GM19328 (cell line): ENCODE results near the gene CD14.
"Not testable (repeated sequence)": the region's sequence is repeated elsewhere in the genome, so short reads cannot be mapped to it uniquely, and the experiment has no call there.

Experiments used
- ATAC-seq: cut with Tn5 transposase; IDR thresholded peaks from one replicate; pipeline ENCODE4 v1.9.1; 2021; ENCODE audit warnings: mild to moderate bottlenecking, moderate library complexity; ENCODE audit not compliant: unreplicated experiment

The CD14 gene

GRCh38 chr5:140635291-140636257, 2.6 kb upstream of the CD14 start:
- ATAC-seq = no peak

- no peak for ATAC-seq
These were observed 1.1 kb upstream of the CD14 start for GRCh38 chr5:140634103-140634502.

DNA sequence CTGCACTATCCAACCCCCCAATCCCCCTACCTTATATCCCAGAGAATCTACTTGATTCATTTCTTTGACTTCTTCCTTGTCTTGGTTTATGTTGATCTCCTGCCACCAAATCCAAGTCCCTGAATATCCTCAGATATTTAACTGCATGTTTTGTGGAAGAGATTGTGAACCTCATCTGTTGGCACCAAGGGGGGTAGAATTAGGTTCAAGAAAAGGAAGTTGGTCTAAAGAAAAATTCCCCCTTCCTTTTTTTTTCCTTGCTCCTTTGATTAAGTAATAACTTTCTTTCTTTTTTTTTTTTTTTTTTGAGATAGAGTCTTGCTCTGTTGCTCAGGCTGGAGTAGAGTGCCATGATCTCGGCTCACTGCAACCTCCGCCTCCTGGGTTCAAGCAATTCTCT, 526 bp upstream of the CD14 start:
- ATAC-seq = no peak

GRCh38 chr5:140632366-140633020, 482 bp downstream of the CD14 start:
- no peak for ATAC-seq

GRCh38 chr5:140631831-140632365, 1.1 kb downstream of the CD14 start:
- no peak for ATAC-seq

GRCh38 chr5:140631036-140631417, 1.9 kb downstream of the CD14 start:
- no peak for ATAC-seq

GRCh38 chr5:140630292-140631035, 2.5 kb downstream of the CD14 start:
- no peak for ATAC-seq

- ATAC-seq = no peak
These were observed 4.3 kb downstream of the CD14 start for GRCh38 chr5:140628711-140629110.

DNA sequence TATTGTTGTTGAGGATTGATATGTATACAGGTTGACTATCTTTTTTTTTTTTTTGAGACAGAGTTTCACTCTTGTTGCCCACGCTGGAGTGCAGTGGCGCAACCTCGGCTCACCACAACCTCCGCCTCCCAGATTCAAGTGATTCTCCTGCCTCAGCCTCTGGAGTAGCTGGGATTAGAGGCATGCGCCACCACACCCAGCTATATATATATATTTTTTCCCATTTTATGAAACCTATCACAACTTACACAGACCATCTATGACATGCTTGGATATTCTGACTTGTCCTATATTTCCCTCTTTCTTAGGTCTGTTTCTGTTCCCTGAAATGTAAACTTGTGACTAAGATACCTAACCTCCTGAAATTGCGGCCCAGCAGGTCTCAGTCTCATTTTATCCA, 5.0 kb downstream of the CD14 start:
- ATAC-seq = no peak

DNA sequence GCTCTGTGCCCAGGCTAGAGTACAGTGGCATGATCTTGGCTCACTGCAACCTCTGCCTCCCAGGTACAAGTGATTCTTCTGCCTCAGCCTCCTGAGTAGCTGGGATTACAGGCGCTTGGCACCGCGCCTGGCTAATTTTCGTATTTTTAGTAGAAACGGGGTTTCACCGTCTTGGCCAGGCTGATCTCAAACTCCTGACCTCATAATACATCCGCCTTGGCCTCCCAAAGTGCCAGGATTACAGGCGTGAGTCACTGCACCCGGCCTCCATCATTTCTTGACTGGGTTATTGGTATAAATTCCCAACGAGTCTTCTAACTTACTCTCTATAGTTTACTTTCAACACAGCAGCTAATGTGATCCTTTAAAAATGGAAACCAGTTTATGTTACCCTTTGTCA, 8.1 kb downstream of the CD14 start:
- ATAC-seq = not testable (repeated sequence)

GRCh38 chr5:140623061-140623460, 9.9 kb downstream of the CD14 start:
- ATAC-seq = not testable (repeated sequence)

- no peak for ATAC-seq
These were observed 10.7 kb downstream of the CD14 start for GRCh38 chr5:140622301-140622700.

DNA sequence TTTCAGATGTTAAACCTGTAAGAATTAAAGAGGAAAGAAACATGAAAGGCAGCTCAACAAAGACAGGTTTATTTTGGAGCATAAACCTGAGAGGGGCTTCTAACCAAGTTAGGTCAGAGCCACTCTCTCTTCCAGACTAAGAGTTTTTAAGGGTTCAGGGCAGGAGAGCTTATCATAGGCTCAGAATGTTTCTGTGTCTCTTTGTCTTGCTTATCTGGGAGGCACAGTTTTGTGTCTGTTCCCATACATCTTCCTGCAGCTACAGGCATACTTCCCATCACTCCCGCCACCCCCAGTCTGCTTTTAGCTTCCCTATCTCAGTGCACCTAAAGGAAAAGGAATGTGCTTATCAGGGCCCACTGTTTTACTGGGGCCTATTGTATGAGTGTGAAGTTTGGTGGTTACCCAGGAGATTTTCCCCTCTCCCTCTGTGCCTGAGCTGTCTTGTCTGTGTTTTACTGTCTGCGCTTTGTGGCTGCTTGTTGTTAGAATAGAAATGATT, 21.9 kb downstream of the CD14 start:
- no peak for ATAC-seq

DNA sequence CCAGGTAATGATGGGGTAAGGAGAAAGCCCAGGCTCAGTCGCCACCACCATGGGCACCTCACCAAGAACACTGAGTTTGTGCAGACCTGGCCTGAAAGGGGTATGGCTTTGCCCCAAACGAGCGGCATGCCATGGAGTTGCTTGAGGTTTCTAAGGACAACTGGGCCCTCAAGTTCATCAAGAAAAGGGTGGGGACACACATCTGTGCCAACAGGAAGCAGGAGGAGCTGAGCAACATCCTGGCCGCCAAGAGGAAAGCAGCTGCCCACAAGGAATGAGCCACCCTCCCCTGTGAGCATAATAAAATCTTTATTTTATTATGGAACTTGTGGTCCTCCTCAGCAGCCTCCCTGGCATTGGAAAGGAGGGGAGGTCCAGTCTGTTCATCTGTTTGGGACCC, 23.8 kb downstream of the CD14 start:
- no peak for ATAC-seq

GRCh38 chr5:140608722-140609121, 24.3 kb downstream of the CD14 start:
- ATAC-seq = no peak

- no peak for ATAC-seq
These were observed 25.9 kb downstream of the CD14 start for GRCh38 chr5:140607031-140607430.

DNA sequence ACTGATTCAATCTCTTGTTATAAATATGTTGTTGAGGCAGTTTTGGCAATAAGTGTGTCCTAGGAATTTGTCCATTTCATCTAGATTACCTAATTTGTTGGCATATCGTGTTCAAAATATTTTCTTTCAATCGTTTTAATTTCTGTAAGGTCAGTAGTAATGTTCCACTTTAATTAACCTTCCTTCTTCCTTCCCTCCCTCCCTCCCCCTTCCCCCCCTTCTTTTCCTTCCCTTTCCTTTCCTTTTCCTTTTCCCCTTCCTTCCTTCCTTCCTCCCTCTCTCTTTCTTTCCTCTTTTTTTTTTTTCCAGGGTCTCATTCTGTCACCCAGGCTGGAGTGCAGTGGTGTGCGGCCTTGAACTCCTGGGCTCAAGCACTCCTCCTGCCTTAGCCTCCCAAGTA, 27.1 kb downstream of the CD14 start:
- ATAC-seq = no peak

- no peak for ATAC-seq
These were observed 29.2 kb downstream of the CD14 start for GRCh38 chr5:140603734-140604133.

- ATAC-seq = not testable (repeated sequence)
These were observed 29.6 kb downstream of the CD14 start for GRCh38 chr5:140603446-140603698.

DNA sequence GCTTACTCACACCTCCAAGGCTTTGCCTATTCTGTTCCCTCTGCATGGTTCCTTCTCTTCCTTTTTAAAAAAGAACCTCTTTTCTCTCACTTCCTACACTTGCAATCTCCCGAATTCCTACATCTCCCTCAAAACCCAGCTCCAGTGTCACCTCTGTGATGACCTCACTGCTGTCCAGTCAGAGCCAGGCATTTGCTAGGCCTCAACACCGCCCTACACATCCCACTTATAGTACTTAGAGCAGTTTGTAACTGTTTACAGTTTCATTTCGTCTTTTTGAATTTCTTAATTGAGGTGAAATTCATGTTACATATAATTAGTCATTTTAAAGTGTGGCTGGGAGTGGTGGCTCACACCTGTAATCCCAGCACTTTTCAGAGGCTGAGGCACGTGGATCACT, 30.8 kb downstream of the CD14 start:
- ATAC-seq = no peak

GRCh38 chr5:140600096-140600495, 32.9 kb downstream of the CD14 start:
- ATAC-seq = no peak
